WTC11 (cell line): ENCODE data around the gene DTNA. TPM values are rescaled to one million over a fixed set of nuclear protein-coding genes. Genes with fewer than 3 reads are reported as not detected.

ENCODE experiments used
- ATAC-seq: fragments of 200-7000 bp; cut with Tn5 transposase; 2 replicates; pipeline ENCODE4 v1.10.0; 2021; ENCODE audit warnings: mild to moderate bottlenecking, moderate library complexity
- CTCF ChIA-PET: fragments of 300-600 bp; sonication (Branson Sonifier 250); formaldehyde crosslinking; loops from one replicate; lab custom pipeline; 2021; ENCODE audit warnings: antibody characterized with exemption; lab: Charles Lee
- POLR2A ChIA-PET: fragments of 350-600 bp; sonication (Branson Sonifier 250); formaldehyde crosslinking; loops from one replicate; lab custom pipeline; 2021; ENCODE audit warnings: antibody characterized with exemption; lab: Charles Lee
- DNase-seq: peaks from one replicate; pipeline ENCODE4 v3.0.0; 2021; ENCODE audit warnings: low spot score
- H3K27ac Mint-ChIP-seq: 2 replicates; pipeline ENCODE4 v1.8.0; 2021; ENCODE audit warnings: mixed read lengths
- H3K27me3 Mint-ChIP-seq: 2 replicates; pipeline ENCODE4 v1.8.0; 2021; ENCODE audit warnings: low read depth, mild to moderate bottlenecking, moderate library complexity, mixed read lengths
- H3K36me3 Mint-ChIP-seq: 2 replicates; pipeline ENCODE4 v1.8.0; 2021; ENCODE audit warnings: mixed read lengths
- H3K4me1 Mint-ChIP-seq: 2 replicates; pipeline ENCODE4 v1.8.0; 2022; ENCODE audit warnings: mixed read lengths
- H3K4me3 Mint-ChIP-seq: 2 replicates; pipeline ENCODE4 v1.8.0; 2021; ENCODE audit warnings: mild to moderate bottlenecking, moderate library complexity, mixed read lengths
- H3K9me3 Mint-ChIP-seq: 2 replicates; pipeline ENCODE4 v1.8.0; 2021; ENCODE audit warnings: mixed read lengths
- AR ChIP-seq: fragments of 250-450 bp; sonication (Bioruptor Pico); IDR thresholded peaks from 2 replicates; pipeline ENCODE4 v1.9.0; 2021; ENCODE audit warnings: mild to moderate bottlenecking
- ATF3 ChIP-seq: sonication (generic); formaldehyde crosslinking; conservative IDR thresholded peaks from 2 replicates; pipeline ENCODE4 v1.8.1; 2022; ENCODE audit warnings: mild to moderate bottlenecking, missing genetic modification reagents
- E2F5 ChIP-seq: sonication (generic); formaldehyde crosslinking; IDR thresholded peaks from 2 replicates; pipeline ENCODE4 v1.8.1; 2022; ENCODE audit warnings: mild to moderate bottlenecking, moderate library complexity, missing genetic modification reagents
- ESRRA ChIP-seq: sonication (generic); formaldehyde crosslinking; IDR thresholded peaks from 2 replicates; pipeline ENCODE4 v1.8.1; 2022; ENCODE audit warnings: mild to moderate bottlenecking, missing genetic modification reagents, borderline replicate concordance
- GRHL2 ChIP-seq: fragments of 250-450 bp; sonication (Bioruptor Pico); IDR thresholded peaks from 2 replicates; pipeline ENCODE4 v1.8.0; 2022; ENCODE audit warnings: mild to moderate bottlenecking, moderate library complexity; ENCODE audit not compliant: insufficient replicate concordance, severe bottlenecking
- HMGXB4 ChIP-seq: sonication (generic); formaldehyde crosslinking; IDR thresholded peaks from 2 replicates; pipeline ENCODE4 v1.8.1; 2023; ENCODE audit warnings: mild to moderate bottlenecking, moderate library complexity, missing genetic modification reagents
- IRF2 ChIP-seq: sonication (generic); formaldehyde crosslinking; IDR thresholded peaks from 2 replicates; pipeline ENCODE4 v1.8.0; 2022; ENCODE audit warnings: low read depth, missing genetic modification reagents, borderline replicate concordance
- MYBL2 ChIP-seq: sonication (generic); formaldehyde crosslinking; IDR thresholded peaks from 2 replicates; pipeline ENCODE4 v1.8.1; 2023; ENCODE audit warnings: mild to moderate bottlenecking, moderate library complexity, missing genetic modification reagents
- NFATC4 ChIP-seq: fragments of 250-450 bp; sonication (Bioruptor Pico); IDR thresholded peaks from 2 replicates; pipeline ENCODE4 v1.9.0; 2021; ENCODE audit warnings: mild to moderate bottlenecking
- NFYB ChIP-seq: sonication (generic); formaldehyde crosslinking; conservative IDR thresholded peaks from 2 replicates; pipeline ENCODE4 v1.8.0; 2022; ENCODE audit warnings: low read depth, missing genetic modification reagents
- NR2C2 ChIP-seq: sonication (generic); formaldehyde crosslinking; IDR thresholded peaks from 2 replicates; pipeline ENCODE4 v1.8.0; 2022; ENCODE audit warnings: mild to moderate bottlenecking, missing genetic modification reagents
- OVOL2 ChIP-seq: fragments of 250-450 bp; sonication (Bioruptor Pico); IDR thresholded peaks from 2 replicates; pipeline ENCODE4 v1.9.0; 2021; ENCODE audit warnings: mild to moderate bottlenecking, borderline replicate concordance
- PRDM15 ChIP-seq: sonication (generic); formaldehyde crosslinking; IDR thresholded peaks from 2 replicates; pipeline ENCODE4 v1.8.0; 2022; ENCODE audit warnings: missing genetic modification reagents
- PRRX2 ChIP-seq: fragments of 250-450 bp; sonication (Bioruptor Pico); IDR thresholded peaks from 2 replicates; pipeline ENCODE4 v1.8.0; 2021; ENCODE audit warnings: mild to moderate bottlenecking
- TCF7 ChIP-seq: sonication (generic); formaldehyde crosslinking; IDR thresholded peaks from 2 replicates; pipeline ENCODE4 v1.8.0; 2022; ENCODE audit warnings: mild to moderate bottlenecking, low read depth, missing genetic modification reagents, moderate library complexity
- USF2 ChIP-seq: sonication (generic); formaldehyde crosslinking; IDR thresholded peaks from 2 replicates; pipeline ENCODE4 v1.8.1; 2023; ENCODE audit warnings: mild to moderate bottlenecking, missing genetic modification reagents, moderate library complexity
- ZMAT4 ChIP-seq: fragments of 250-450 bp; sonication (Bioruptor Pico); IDR thresholded peaks from 2 replicates; pipeline ENCODE4 v1.9.0; 2021; ENCODE audit warnings: mild to moderate bottlenecking
- ZNF138 ChIP-seq: sonication (generic); formaldehyde crosslinking; conservative IDR thresholded peaks from 2 replicates; pipeline ENCODE4 v1.8.1; 2022; ENCODE audit warnings: mild to moderate bottlenecking, moderate library complexity, missing genetic modification reagents
- ZNF281 ChIP-seq: sonication (generic); formaldehyde crosslinking; IDR thresholded peaks from 2 replicates; pipeline ENCODE4 v1.8.0; 2023; ENCODE audit warnings: mild to moderate bottlenecking, missing genetic modification reagents
- ZNF671 ChIP-seq: fragments of 250-450 bp; sonication (Bioruptor Pico); IDR thresholded peaks from 2 replicates; pipeline ENCODE4 v1.8.0; 2021; ENCODE audit warnings: mild to moderate bottlenecking
- total RNA-seq: library from RNA; stranded (reverse); gene quantifications from 3 replicates; pipeline ENCODE4 v1.2.3, GENCODE V29; 2021

DTNA gene
- total RNA-seq, 1 experiment from 2014 or later = 16.1 TPM

GRCh38 chr18:34740724-34741123, 30.6 kb downstream of the DTNA start:
- ATAC-seq = no peak
- H3K36me3 Mint-ChIP-seq = no peaks in the 10 kb centered on the region
- ChIA-PET CTCF (interaction anchor here (1.9 kb wide), 1 partner anchor 11 kb away, joined by 4 read pairs; no protein-coding TSS in a partner anchor), POLR2A (no interaction called here)
- no peaks in the 10 kb centered on the region for H3K27me3 Mint-ChIP-seq
- TF ChIP-seq HMGXB4 (CRISPR knock-in tag) = no peak
- no peak for TF ChIP-seq AR
- TF ChIP-seq ATF3 (CRISPR knock-in tag) = no peak
- H3K4me3 Mint-ChIP-seq = no peak overlapping the region
- no peak overlapping the region for H3K27ac Mint-ChIP-seq
- no peaks in the 10 kb centered on the region for H3K9me3 Mint-ChIP-seq
- no peak for DNase-seq
- H3K4me1 Mint-ChIP-seq = peaks cover 16% of the 10 kb centered on the region

GRCh38 chr18:34741401-34741800, 31.3 kb downstream of the DTNA start:
- Mint-ChIP-seq H3K4me3 (no peak overlapping the region), H3K9me3 (no peaks in the 10 kb centered on the region), H3K4me1 (peaks cover 16% of the 10 kb centered on the region), H3K27ac (no peak overlapping the region), H3K27me3 (no peaks in the 10 kb centered on the region), H3K36me3 (no peaks in the 10 kb centered on the region)
- ATAC-seq (no peak), DNase-seq (no peak)
- ChIA-PET CTCF (interaction anchor here (1.9 kb wide), 1 partner anchor 12 kb away, joined by 4 read pairs; no protein-coding TSS in a partner anchor), POLR2A (no interaction called here)
- TF ChIP-seq PRRX2 (CRISPR knock-in tag) (no peak), GRHL2 (CRISPR knock-in tag) (no peak), MYBL2 (CRISPR knock-in tag) (no peak), ATF3 (CRISPR knock-in tag) (no peak), NFYB (CRISPR knock-in tag) (no peak), ZMAT4 (no peak), OVOL2 (no peak), ESRRA (no peak), NFATC4 (CRISPR knock-in tag) (no peak), ZNF281 (CRISPR knock-in tag) (no peak), IRF2 (CRISPR knock-in tag) (no peak), PRDM15 (CRISPR knock-in tag) (no peak), USF2 (no peak), TCF7 (no peak), ZNF138 (CRISPR knock-in tag) (no peak), NR2C2 (no peak), ZNF671 (CRISPR knock-in tag) (no peak), E2F5 (no peak)
